Thoracic aorta (tissue), 2 donors: ENCODE results near the gene TOMM34. TPM values are rescaled to one million over a fixed set of nuclear protein-coding genes. Genes with fewer than 3 reads are reported as not detected.

Source experiments
- ATAC-seq: fragments of 150-250 bp; one replicate; pipeline ENCODE4 v1.8.0; 2017; ENCODE audit warnings: low read depth; ENCODE audit not compliant: insufficient number of reproducible peaks, low FRiP score
- DNase-seq: peaks from one replicate; pipeline ENCODE4 v3.0.0-alpha.2; 2020; ENCODE audit warnings: low spot score
- H3K27ac ChIP-seq, 2 donors: fragments of 200-600 bp; sonication (generic); 1 replicate in 1 of 2; 2 replicates in 1 of 2; pipeline ENCODE4 v1.5.1; 2016; ENCODE audit warnings: mild to moderate bottlenecking in 2 of 2, moderate library complexity in 2 of 2
- H3K27me3 ChIP-seq: fragments of 200-600 bp; sonication (generic); replicated peaks from 2 replicates; pipeline ENCODE4 v1.6.0; 2016; ENCODE audit warnings: mild to moderate bottlenecking; ENCODE audit not compliant: insufficient read depth
- H3K36me3 ChIP-seq: fragments of 200-600 bp; sonication (generic); one replicate; pipeline ENCODE4 v1.5.1; 2016
- H3K4me1 ChIP-seq, 2 donors: fragments of 200-600 bp; sonication (generic); 1 replicate in 1 of 2; 2 replicates in 1 of 2; pipeline versions ENCODE4 v1.5.1 to v1.6.0; 2016; ENCODE audit warnings: low read depth in 2 of 2, mild to moderate bottlenecking in 1 of 2; ENCODE audit not compliant: control insufficient read depth in 1 of 2
- H3K4me3 ChIP-seq: fragments of 200-600 bp; sonication (generic); 2 replicates; pipeline ENCODE4 v1.5.1; 2016; ENCODE audit warnings: mild to moderate bottlenecking
- H3K9me3 ChIP-seq: fragments of 200-600 bp; sonication (generic); 2 replicates; pipeline ENCODE4 v1.5.1; 2016
- CTCF ChIP-seq: fragments of 200-600 bp; sonication (generic); IDR thresholded peaks from one replicate; pipeline ENCODE4 v1.5.1; 2019; ENCODE audit warnings: antibody characterized with exemption
- total RNA-seq, 2 donors: library from RNA; depleted of rRNA; stranded (reverse); fragments of >200 nt; gene quantifications; one replicate each; pipeline versions ENCODE4 v1.1.0 to v1.2.3, GENCODE V29; 2016

TOMM34 gene
- total RNA-seq, 2 donors from 2014 or later, result 11.9 to 13.0 TPM

- ATAC-seq, result no peak
- Histone ChIP-seq H3K4me1 (no peaks in the 10 kb centered on the region), H3K27me3 (no peaks in the 10 kb centered on the region), H3K4me3 (no peak overlapping the region), H3K9me3 (no peaks in the 10 kb centered on the region), H3K36me3 (peaks cover 3% of the 10 kb centered on the region), H3K27ac (no peak overlapping the region)
- no peak for TF ChIP-seq CTCF
- no peak for DNase-seq
Measured at GRCh38 chr20:44932916-44933315, 27.3 kb downstream of the TOMM34 start.

DNA sequence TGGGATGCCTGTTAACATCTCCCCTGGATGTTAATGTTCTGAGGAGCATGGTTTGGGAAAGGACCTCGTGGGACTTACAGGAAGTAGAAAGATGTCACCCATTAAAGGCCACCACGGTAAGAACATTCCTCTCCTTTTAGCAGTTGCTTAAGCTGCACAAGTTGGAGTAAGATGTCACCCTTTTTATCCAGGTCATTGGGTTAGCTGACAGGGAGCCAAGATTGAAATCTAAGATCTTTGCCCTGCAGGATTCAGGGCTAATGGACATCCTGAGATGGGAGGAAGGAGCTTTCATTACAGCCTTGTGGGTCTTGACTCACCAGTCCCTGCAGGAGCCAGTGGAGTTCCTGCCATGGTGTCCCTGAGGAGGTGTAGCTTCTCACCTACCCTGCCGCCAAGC is 28.3 kb downstream of the TOMM34 start:
- TF ChIP-seq CTCF, result no peak
- H3K27ac ChIP-seq, result no peak overlapping the region
- ATAC-seq, result no peak
- no peaks in the 10 kb centered on the region for H3K36me3 ChIP-seq
- no peak overlapping the region for H3K4me3 ChIP-seq
- DNase-seq, result no peak
- H3K27me3 ChIP-seq, result no peaks in the 10 kb centered on the region
- H3K9me3 ChIP-seq, result no peaks in the 10 kb centered on the region
- H3K4me1 ChIP-seq, result no peaks in the 10 kb centered on the region

GRCh38 chr20:44930517-44931168 is 29.6 kb downstream of the TOMM34 start:
- H3K9me3 ChIP-seq, result no peaks in the 10 kb centered on the region
- TF ChIP-seq CTCF, result no peak
- H3K4me3 ChIP-seq, result no peak overlapping the region
- ATAC-seq, result no peak
- DNase-seq, result no peak
- no peaks in the 10 kb centered on the region for H3K36me3 ChIP-seq
- H3K27ac ChIP-seq, result no peak overlapping the region
- H3K4me1 ChIP-seq, result no peaks in the 10 kb centered on the region
- no peaks in the 10 kb centered on the region for H3K27me3 ChIP-seq

GRCh38 chr20:44928595-44928994 is 31.6 kb downstream of the TOMM34 start:
- Histone ChIP-seq H3K4me1 (no peaks in the 10 kb centered on the region), H3K36me3 (no peaks in the 10 kb centered on the region), H3K27ac (no peak overlapping the region), H3K27me3 (no peaks in the 10 kb centered on the region), H3K9me3 (no peaks in the 10 kb centered on the region), H3K4me3 (no peak overlapping the region)
- TF ChIP-seq CTCF, result no peak
- DNase-seq (no peak), ATAC-seq (no peak)

- Histone ChIP-seq H3K27me3 (no peaks in the 10 kb centered on the region), H3K36me3 (no peaks in the 10 kb centered on the region), H3K27ac (no peak overlapping the region), H3K4me1 (no peaks in the 10 kb centered on the region), H3K4me3 (no peak overlapping the region), H3K9me3 (no peaks in the 10 kb centered on the region)
- DNase-seq, result no peak
- no peak for ATAC-seq
- no peak for TF ChIP-seq CTCF
Measured at GRCh38 chr20:44924541-44924940, 35.7 kb downstream of the TOMM34 start.
